ENCODE measurements around the gene LSM14B.

GRCh38 chr20:62167474-62167873 lies 45.2 kb downstream of the LSM14B start:
- TF ChIP-seq EZH2 (IDR thresholded peaks at IDR 0.05; ENCODE audit: low read depth) (no peak), CTCF (conservative IDR thresholded peaks at IDR 0.05) (no peak)
